ENCODE measurements around the gene WNT6.

WNT6 gene

DNA sequence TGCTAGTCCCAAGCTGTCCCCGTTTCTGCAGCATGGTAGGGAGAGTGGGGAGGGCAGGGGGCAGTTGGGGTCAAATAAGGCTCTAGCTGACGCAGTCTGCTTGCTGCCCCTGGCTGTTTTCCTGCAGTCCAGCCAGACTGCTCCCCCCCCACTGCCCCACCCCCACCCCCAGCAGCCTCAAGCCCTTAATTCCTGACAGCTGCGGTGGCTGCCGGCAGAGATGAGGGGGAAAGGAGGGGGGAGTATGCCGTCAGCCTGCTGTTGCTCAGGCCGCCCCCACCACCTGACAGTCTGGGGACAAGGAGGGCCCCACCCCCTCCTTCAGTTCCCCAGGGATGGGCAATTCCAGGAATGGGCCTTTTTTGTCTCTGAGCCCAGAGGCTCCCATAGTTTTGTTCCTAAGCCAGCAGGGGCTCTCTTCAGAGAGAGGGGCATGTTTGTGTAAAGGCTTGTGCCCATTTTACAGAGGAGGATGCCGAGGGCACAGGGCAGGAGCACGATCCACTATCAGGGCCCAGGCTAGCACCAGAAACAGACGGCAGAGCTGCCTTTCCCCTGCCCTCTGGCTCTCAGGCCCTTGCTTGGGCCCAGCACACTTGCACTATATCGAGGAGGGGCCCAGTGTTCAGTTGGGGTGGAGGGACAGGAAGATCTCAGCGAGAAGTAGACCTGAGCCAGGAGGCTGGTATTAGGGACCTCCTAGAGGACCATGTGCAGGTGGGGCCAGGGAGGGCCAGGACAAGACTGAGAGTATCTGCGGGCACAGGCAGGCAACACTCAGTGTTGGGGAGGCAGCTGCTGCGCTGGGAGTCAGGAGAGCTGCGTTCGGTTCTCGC lies 19.5 kb downstream of the WNT6 start:
- DNase-seq: no peak

DNA sequence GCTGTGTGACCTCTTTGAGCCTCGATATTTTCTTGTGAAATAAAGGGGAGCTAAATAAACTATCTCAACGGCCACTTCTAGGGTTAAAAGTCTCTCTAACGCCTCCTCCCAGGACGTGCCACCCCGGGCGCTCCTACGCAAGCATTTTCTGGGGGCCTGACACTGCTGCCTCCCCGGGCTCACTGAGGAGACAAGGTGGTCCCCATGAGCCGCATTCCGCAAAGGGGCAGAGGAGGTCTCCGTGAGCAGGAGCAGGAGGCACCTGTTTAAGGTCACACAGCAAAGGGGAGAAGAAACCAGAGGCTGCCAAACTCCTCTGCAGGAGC lies 20.1 kb downstream of the WNT6 start:
- no peak for DNase-seq

DNA sequence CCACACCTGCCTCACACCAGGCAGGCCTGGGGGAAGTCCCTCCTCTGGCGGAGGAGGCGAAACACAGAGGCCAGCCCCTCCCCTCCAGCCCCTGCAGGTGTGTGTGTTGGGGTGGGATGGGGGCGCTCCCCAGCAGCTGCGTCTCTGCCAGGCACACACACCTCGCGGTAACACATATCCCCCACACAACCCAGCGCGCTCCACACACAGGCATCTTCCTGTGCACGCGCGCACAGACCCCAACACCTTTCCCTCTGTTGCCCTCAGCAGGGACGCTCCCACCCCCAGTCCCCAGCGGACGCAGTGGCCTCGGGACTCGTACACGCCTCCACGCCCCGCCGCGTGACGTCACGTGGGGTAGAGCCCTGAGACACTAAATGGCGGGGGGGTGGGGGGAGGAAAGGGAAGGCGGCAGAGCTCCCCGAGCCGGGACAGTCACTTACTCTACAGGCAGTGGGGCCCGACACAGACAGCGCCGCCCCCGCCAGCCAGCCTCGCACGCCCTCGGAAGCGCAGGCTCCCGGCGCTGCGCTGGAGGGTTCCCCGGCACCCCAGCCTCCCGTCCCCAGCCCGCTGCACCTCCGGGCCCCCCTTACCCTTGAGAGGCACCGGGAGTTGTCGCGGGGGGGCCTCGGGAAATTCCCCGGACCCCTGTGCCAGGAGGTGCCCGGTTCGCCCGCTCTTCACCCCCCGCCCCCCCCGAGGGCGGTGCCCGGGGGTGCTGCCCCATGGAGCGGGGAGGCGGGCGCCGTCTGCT lies 20.7 kb downstream of the WNT6 start, which contains the start of gene WNT10A:
TSS of gene WNT10A (plus strand) at position 751 of the 757 bp plus-strand sequence. CDS start 144 bp downstream, outside the sequence.
- DNase-seq: peak in 1 of 2 donors; percentile 41

DNA sequence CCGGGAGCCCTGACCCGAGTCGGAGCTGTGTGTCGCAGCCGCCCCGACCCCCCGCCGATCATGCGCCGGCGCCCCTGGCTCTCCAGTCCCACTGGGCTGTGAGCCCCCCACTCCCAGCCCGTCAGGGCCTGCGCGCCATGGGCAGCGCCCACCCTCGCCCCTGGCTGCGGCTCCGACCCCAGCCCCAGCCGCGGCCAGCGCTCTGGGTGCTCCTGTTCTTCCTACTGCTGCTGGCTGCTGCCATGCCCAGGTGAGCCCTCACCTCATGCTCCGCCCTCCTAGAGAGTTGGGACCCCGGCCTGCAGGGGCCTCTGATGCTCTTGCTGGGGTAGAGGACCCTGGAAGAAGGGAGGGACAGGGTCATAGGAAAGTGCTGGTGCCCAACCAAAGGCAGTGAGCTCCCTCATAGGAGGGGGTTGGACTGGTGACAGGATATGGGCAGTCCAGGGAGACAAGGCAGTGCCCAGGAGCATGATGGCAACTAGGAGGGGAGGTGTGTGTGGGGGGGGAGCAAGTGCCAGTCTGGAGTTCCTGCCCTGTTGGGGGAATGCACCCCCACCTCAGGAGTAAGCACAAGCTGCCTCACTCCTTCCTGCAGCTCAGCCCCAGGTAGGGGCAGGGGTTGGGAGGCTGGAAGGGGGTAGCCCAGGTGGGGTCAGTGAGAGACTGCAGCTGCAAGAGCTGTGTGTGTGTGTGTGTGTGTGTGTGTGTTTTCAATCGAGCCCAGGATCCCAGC lies 21.4 kb downstream of the WNT6 start:
- no peak for DNase-seq

DNA sequence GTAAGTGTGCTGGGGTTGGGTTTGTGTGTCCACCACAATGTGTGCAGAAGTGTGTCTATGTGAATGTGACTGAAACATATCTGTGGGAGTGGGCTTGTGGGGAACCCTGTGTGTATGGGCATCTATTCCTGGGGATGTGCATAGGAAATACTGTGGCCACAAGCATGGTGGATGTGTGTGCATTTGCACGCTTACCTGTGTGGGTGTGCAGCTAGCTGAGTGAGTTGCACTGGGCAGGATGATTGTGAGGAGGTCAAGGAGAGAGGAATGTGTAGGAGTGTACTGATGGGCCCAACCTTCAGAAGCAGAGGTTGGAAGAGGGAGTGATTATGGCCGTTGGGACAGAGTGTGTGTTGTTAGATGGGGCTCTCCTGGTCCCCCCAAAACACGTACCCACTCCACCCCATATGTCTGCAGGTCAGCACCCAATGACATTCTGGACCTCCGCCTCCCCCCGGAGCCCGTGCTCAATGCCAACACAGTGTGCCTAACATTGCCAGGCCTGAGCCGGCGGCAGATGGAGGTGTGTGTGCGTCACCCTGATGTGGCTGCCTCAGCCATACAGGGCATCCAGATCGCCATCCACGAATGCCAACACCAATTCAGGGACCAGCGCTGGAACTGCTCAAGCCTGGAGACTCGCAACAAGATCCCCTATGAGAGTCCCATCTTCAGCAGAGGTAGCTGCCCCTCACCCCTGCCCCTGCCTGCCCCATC lies 22.3 kb downstream of the WNT6 start:
- no peak for DNase-seq

DNA sequence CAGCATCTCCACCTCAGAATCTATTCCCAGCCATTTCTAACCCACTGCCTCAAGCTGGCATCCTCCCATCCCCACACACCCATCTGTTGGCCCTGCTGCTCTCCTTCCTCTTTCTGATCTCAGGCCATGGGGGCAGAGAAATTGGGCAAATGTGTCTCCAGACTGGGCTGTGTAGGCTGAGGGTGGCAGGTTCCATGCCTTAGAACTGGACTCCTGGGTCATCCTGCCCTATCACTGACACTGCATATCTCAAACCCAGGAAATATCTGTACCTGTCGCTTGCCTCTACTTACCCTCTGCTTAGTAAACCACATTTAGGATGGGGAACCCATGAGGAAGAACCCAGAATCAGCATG lies 22.8 kb downstream of the WNT6 start:
- DNase-seq: peak; percentile 29 to 41

DNA sequence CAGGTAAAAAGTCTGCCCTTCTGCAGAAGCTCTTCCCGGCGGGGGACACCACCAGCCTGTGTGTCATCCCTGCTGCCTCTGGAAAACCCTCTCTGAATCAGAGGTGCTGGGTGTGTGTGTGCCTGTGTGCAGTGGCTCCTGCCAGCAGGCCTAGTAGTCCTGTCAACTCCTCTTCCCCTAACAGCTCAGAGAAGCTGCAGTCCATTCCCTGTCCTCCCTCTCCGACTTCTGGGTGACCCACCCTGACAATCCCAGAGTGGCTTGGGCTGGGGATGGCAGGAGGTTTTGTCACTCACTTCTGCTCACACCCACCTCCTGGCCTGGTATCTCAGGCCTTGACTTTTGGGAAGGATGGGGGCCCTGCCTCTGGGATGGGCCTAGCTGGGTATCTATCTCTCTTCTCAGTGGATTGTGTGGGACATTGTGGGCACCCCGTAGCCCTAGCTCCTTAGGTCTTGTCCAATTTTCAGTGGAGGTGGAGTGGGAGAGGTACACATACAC lies 23.3 kb downstream of the WNT6 start:
- DNase-seq: no peak

DNA sequence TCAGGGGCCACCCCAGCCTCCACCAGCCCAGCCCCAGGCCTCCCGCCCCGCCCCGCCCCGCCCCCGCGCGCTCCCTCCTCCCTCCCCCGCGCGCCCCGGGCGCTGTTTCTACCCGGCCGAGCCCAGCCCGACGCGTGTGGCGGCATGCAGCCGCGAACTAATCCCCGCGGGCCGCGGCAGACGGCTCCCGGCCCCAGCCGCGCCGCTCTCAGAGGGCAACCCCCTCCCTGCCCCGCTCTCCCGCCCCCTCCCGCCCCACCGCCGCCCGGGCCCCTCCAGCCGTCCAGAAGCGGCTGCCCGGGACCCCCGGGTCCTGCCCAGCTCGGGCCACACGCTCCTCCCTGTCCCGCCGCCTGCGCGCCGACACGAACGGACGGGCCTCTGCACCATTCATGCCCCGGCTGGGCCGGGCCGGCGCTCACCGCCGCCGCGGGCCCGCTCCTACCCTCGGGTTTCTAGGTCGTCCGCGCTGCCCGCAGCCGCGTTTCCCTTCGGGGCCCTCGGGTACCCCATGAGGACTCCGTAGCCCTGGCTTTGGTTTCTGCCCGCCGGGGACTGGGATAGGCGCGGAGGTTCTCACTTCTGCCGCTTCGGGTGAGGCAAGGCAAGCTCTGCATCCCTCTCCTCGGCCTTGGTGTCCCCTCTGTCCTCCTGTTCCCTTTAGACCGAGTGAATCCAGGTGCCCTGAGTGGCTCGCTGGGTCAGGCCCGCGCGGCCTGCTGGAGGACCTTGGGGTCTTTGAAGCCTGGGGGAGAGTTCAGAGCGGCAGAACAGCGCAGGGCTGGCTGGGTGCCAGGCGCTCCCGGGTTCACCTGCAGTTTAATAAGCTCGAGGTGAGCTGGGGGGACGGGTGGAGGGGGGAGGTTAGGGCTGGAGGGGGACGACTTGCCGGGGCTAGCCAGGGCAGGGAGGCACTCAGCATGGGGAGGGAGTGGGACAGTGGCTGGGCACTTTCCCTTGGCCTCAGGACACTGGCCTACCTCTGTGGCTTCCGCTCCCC lies 24.2 kb downstream of the WNT6 start:
- DNase-seq: no peak

DNA sequence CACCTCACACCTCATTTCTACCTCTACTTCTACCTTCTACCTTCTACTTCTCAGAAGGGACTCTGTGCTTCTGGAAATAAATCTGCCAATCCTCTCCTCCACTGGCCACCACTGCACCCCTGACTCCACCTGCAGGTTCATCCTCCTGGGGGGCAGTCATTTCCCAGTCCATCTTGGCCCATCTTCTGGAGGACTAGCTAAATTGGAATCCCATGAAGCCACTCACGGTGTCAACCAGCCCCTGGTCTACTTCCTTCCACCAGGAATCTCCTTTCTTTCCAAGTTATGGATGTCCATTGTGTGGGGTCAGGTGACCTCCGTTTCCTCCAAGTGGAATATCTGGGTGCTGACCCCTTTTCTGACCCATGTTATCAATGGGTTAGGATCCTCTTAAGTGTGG lies 24.9 kb downstream of the WNT6 start:
- no peak for DNase-seq

DNA sequence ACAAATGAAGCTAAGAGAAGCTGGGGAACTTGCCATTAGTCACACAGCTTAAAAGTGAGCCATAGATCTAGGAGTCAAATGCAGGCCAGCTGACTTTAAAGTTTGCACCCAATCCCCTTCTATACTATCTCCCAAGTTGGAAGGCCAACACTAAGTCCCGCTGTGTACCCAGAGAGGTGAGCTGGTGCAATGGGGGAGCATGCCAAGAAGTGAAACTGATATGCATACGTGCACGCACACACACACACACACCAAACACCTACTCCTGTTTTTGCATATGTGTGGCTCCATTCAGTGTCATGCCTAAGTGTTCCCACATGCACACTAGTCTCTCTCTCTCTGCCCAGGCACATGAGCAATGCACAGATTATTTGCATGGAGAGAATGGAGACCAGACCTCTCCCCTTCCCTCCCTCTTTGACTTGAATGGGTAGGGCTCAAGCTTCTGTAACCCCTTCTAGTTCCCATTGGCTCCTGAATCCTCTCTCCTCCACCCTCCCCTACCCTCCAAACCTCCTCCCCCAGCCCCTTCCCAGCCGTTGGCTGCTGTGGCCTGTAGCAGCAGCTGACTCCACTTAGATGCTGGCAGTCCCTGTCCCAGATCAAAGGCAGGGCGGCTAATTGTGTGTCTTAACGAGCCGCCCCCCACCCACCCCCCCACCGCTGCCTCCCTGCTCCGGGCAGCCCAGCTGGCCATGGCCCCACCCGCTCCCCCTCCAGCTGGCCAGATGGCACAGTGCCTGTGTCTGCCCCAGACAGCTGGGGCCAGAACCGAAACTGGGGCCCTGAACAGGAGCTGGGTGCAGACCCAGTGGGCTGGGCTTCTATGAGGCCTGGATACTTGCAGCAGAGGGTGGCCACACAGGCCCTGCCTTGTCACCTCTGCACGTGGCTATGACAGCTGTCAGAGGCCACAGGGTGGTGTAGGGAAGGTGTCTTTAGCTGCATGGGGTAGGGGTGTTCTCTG lies 26.7 kb downstream of the WNT6 start:
- DNase-seq: no peak

DNA sequence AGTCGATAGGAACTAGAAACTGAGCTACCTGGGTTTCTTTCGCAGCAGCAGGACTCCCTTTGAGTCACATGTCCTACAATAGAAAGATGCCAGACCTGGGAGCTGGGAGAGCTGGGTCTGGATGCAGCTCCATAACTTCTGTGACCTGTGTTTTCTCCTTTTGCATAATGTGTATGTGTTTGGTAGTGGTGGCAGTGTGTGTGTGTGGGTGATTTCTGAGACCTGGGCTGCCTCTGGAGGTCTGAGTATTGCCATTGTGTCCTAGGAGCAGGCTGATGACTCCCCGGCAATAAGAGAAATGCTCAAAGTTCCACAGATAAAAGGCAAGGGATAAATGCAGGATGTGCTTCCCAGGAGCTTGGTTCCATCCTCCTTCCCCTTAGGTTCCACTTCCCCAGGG lies 27.5 kb downstream of the WNT6 start:
- no peak for DNase-seq

DNA sequence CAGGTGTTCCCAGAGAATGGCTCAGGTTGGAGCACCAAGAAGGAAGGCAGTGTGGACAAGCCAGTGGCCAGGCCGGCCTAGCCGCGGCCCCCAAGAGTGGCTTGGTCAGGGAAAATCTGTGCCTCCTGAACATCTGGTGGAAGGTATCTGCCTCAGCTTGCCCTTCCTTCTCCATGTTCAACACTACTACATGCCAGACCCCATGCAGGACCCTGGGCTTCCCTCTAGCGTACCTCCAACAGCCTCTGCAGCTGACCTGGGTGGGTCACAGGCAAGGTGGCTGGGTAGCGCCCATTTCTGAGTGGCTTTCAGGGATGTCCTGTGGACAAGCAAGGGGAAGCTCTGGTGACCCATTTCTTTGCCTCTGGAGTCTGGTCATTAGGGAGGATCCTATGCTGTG lies 28.7 kb downstream of the WNT6 start:
- DNase-seq: no peak

DNA sequence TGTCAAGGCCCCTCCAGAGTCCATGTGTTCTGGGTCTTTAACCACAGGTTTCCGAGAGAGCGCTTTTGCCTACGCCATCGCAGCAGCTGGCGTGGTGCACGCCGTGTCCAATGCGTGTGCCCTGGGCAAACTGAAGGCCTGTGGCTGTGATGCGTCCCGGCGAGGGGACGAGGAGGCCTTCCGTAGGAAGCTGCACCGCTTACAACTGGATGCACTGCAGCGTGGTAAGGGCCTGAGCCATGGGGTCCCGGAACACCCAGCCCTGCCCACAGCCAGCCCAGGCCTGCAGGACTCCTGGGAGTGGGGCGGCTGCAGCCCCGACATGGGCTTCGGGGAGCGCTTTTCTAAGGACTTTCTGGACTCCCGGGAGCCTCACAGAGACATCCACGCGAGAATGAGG lies 30.3 kb downstream of the WNT6 start:
- no peak for DNase-seq

DNA sequence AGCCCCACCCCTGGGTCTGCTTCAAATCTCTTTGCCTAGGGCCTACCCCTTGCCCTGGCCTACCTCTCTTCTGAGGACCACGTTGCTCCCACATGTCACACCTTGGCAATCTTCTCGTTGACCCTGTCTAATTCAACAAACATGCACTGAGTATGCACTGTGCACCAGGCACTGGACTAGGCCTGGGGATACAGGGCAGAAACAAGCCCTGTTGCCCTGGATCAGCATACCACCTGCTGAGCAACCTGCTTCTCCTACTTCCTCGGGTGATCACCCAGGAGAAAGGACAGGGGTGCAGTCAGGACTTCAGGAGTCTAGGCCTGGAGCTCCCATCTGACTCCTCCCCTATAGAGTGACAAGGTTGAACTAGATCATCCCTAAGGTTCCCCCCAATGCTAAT lies 30.8 kb downstream of the WNT6 start:
- DNase-seq: no peak

DNA sequence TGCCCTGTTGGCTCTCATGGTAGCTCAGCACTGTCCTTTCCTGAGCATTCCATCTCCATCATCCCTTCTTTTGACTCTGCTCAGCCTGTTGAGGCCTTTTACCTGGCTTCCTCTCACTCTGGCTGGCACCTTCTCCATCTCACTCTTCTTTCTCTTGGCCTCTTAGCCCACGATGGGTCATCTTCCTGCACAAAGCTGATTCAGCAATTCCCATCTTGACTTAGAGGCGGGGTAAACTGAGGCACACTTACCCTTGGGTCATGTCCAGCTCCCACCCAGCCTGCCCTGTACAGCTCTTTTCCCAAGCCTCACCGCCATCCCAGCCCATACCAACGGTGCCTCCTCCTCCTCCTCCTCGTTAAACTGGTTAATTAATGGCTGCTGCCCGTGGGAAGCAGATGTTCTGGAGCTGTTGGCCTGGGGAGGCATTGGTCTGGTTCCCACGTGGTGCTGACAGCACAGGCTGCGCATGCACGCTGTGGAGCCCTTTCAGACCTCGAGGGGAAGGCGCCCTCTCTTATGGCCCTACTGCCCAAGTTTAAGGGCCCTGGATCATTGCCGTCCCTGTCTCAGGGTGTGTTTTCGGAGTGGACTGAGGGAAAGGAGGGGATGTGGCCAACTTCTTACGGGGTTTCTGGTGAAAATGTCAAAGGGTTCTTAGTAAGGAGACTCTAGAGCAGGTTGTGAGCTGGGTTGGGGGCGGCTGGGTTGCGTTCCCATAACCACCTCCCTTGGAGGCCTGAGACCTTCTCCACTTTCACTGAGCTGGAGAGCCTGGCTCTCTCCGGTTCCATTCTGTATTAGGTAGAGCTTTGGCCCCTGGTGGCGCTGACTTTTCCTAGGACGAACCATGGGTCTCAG lies 31.9 kb downstream of the WNT6 start:
- no peak for DNase-seq

DNA sequence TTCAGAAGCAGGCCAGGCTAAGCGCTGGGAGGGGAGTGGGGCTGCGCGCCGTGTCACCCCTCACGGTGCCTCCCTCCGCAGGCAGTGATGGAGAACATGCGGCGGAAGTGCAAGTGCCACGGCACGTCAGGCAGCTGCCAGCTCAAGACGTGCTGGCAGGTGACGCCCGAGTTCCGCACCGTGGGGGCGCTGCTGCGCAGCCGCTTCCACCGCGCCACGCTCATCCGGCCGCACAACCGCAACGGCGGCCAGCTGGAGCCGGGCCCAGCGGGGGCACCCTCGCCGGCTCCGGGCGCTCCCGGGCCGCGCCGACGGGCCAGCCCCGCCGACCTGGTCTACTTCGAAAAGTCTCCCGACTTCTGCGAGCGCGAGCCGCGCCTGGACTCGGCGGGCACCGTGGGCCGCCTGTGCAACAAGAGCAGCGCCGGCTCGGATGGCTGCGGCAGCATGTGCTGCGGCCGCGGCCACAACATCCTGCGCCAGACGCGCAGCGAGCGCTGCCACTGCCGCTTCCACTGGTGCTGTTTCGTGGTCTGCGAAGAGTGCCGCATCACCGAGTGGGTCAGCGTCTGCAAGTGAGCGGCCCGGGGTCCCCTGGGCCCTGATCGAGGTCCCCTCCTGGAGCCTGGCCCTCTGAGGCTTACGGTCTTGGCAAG lies 33.2 kb downstream of the WNT6 start:
- peak; percentile 17 to 54 for DNase-seq

DNA sequence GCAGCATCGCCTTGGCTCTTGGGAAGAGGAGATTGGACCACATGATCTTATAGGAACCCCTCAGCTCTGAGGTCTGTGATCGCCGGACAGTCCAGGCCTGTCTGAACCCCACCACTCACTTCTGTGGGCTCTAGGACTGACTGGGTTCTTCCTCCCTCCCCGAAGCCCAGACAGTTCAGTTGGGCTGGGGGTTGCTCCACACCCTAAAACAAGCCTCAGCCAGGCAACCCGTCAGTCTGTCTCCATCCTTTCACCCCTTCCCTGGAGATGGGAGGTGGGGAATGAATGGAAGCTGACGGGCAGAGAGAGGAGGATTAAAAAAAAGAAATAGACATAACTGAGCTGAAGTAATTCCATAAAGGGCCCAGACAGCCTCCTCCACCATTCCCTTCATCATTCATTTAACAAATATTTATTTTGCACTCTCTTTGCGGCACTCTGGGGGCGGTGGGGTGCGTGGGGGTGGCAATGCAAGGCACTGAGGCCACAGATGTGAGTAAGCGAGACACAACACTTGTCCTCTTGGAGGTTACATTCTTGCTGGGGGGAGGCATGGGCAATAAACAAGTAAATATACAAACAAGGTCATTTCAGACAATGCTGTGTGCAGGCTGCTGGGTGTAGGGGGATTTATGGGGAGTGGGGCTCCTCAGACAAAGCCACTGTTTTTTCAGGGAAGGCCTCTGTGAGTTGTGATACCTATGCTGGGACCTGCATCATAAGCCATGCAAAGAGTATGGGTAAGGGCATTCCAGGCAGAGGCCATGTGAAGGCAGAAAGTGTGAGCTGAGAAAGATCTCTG lies 33.9 kb downstream of the WNT6 start:
- no peak for DNase-seq

Data from inflammatory macrophage (primary cell).